ENCODE measurements around the gene AKIRIN2.
"Not testable (repeated sequence)": the region's sequence is repeated elsewhere in the genome, so short reads cannot be mapped to it uniquely, and the experiment has no call there.

The AKIRIN2 gene

GRCh38 chr6:87724983-87725811, 23.2 kb upstream of the AKIRIN2 start:
- Mint-ChIP-seq H3K27me3 (no peaks in the 10 kb centered on the region), H3K4me1 (ENCODE audit: low read depth) (peaks cover 28% of the 10 kb centered on the region), H3K4me3 (peak overlapping the region; percentile 21), H3K36me3 (ENCODE audit: low read depth) (no peaks in the 10 kb centered on the region), H3K9me3 (no peaks in the 10 kb centered on the region), H3K27ac (no peak overlapping the region)

GRCh38 chr6:87723170-87724078, 21.4 kb upstream of the AKIRIN2 start:
- no peak overlapping the region for H3K4me3 Mint-ChIP-seq
- no peaks in the 10 kb centered on the region for H3K36me3 Mint-ChIP-seq (ENCODE audit: low read depth)
- no peaks in the 10 kb centered on the region for H3K9me3 Mint-ChIP-seq
- H3K4me1 Mint-ChIP-seq (ENCODE audit: low read depth) = peaks cover 30% of the 10 kb centered on the region
- no peaks in the 10 kb centered on the region for H3K27me3 Mint-ChIP-seq
- peak overlapping the region; percentile 11 for H3K27ac Mint-ChIP-seq

- Mint-ChIP-seq H3K4me1 (ENCODE audit: low read depth) (peaks cover 32% of the 10 kb centered on the region), H3K27ac (peak overlapping the region; percentile 11), H3K4me3 (no peak overlapping the region), H3K9me3 (no peaks in the 10 kb centered on the region), H3K27me3 (no peaks in the 10 kb centered on the region), H3K36me3 (ENCODE audit: low read depth) (no peaks in the 10 kb centered on the region)
These were observed 20.6 kb upstream of the AKIRIN2 start for GRCh38 chr6:87722540-87723169.

DNA sequence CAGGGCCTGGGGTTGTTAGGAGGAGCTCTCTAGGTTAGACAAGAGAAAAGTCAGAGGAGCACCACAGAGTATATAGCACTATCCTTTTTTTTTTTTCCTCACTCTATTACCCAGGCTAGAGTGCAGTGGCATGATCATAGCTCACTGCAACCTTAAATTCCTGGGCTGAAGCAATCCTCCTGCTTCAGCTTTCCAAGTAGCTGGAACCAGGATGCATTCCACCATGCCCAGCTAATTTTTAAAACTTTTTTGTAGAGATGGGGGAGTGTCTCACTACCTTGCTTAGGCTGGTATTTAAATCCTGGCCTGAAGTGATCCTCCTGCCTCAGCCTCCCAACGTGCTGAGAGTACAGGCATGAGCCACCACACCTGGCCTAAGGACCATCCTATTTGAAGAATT, 19.3 kb upstream of the AKIRIN2 start:
- no peaks in the 10 kb centered on the region for H3K27me3 Mint-ChIP-seq
- no peaks in the 10 kb centered on the region for H3K36me3 Mint-ChIP-seq (ENCODE audit: low read depth)
- H3K4me1 Mint-ChIP-seq (ENCODE audit: low read depth) = peaks cover 32% of the 10 kb centered on the region
- no peaks in the 10 kb centered on the region for H3K9me3 Mint-ChIP-seq
- H3K27ac Mint-ChIP-seq = no peak overlapping the region
- H3K4me3 Mint-ChIP-seq = no peak overlapping the region

- no peaks in the 10 kb centered on the region for H3K36me3 Mint-ChIP-seq (ENCODE audit: low read depth)
- no peak overlapping the region for H3K4me3 Mint-ChIP-seq
- no peaks in the 10 kb centered on the region for H3K27me3 Mint-ChIP-seq
- no peaks in the 10 kb centered on the region for H3K9me3 Mint-ChIP-seq
- no peak overlapping the region for H3K27ac Mint-ChIP-seq
- H3K4me1 Mint-ChIP-seq (ENCODE audit: low read depth) = peaks cover 27% of the 10 kb centered on the region
These were observed 16.8 kb upstream of the AKIRIN2 start for GRCh38 chr6:87718662-87719433.

DNA sequence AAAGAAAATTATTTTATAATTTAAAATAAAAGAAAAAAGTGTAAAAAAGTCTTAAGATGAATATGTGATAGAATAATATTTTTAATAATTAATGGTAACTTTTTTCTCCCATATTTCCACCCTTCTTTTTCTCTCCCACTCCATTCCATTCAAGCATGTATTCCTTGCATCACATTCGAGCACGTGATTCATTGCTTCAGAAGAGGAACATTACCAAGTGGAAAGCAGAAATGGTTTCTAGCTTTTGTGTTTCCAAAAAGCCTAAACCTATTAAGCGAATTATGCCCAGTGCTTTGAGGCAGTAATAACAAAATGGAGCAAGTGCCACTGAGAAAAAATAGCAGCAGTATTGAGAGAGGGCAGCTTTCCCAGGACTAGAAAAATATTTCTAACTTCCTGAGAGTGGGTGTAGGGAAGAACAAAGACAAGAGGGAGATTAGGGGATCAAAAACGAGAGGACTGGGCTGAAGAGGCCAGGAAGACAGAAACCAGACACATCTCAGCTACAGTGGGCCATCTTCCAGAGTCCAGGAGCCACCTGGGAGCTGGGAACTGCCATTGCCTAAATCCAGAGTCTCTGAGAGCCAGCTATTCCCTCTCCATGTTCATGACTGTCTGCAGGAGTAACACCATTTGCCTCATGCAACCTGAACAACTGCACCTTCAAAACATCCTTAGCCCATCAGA, 15.0 kb upstream of the AKIRIN2 start:
- H3K27ac Mint-ChIP-seq = no peak overlapping the region

DNA sequence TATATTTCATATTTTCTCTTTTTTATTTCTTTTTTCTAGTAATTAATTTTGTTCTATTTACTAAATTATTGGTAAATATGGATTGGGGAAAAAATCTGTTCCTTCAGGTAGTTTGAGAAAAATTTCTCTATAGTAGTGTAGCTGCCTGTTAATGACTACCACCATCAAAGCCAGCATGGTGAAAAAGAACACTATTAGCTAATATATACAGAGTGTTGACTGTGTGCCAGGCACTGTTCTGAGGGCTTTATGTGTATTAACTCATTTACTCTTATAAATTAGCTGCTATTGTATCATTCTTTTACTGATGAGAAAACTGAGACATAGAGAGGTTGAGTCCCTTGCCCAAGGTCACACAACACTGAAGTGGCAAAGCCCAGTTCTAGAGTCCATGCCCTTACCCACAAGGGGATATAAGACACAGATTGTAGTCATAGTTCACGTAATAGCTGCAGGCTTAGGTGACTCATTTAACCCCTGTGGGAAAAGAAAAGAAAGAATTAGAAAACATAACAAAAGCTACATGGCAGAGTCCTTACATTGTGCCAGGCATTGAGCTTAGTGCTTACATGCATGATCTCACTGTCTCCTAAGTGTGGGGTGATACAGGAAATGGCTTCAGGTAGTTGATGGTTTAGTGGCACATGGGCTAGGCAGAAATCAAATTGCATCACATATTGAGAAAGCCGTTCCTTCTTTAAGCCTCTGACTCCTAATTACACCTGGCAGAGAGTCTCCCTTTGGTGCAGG, 12.2 kb upstream of the AKIRIN2 start:
- Mint-ChIP-seq H3K27me3 (no peaks in the 10 kb centered on the region), H3K27ac (peak overlapping the region; percentile 65), H3K4me3 (no peak overlapping the region), H3K36me3 (ENCODE audit: low read depth) (no peaks in the 10 kb centered on the region), H3K9me3 (no peaks in the 10 kb centered on the region), H3K4me1 (ENCODE audit: low read depth) (peaks cover 14% of the 10 kb centered on the region)

More for the DNA sequence above, 15.0 kb upstream of the AKIRIN2 start:
- Mint-ChIP-seq H3K4me3 (no peak overlapping the region), H3K36me3 (ENCODE audit: low read depth) (no peaks in the 10 kb centered on the region), H3K4me1 (ENCODE audit: low read depth) (peaks cover 14% of the 10 kb centered on the region), H3K9me3 (no peaks in the 10 kb centered on the region), H3K27me3 (no peaks in the 10 kb centered on the region)

- not testable (repeated sequence) for H3K4me1 Mint-ChIP-seq (ENCODE audit: low read depth); H3K9me3 Mint-ChIP-seq; H3K27me3 Mint-ChIP-seq; H3K27ac Mint-ChIP-seq; H3K36me3 Mint-ChIP-seq (ENCODE audit: low read depth); H3K4me3 Mint-ChIP-seq
These were observed 10.7 kb upstream of the AKIRIN2 start for GRCh38 chr6:87712713-87713112.

DNA sequence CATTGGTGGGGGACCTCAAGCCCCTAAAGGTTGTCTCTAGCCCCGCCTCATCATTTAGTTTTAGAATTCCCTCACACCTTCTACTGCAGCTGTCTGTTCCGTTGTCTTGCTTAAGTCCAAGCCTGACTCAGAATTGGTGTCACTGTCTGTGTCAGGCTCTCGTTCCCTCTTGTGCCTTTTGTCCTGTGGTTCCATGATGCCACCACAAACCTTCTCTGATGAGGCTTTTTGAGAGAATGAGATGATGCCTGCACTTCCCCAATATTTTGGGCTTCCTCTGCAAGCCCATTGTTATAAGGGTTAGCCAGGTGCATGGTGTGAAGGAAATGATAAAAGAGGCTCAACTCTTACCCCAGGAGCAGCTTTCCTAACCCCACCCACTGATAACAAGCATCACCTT, 8.1 kb upstream of the AKIRIN2 start:
- H3K4me3 Mint-ChIP-seq = no peak overlapping the region
- no peaks in the 10 kb centered on the region for H3K9me3 Mint-ChIP-seq
- no peak overlapping the region for H3K27ac Mint-ChIP-seq
- peaks cover 17% of the 10 kb centered on the region for H3K4me1 Mint-ChIP-seq (ENCODE audit: low read depth)
- H3K27me3 Mint-ChIP-seq = no peaks in the 10 kb centered on the region
- H3K36me3 Mint-ChIP-seq (ENCODE audit: low read depth) = no peaks in the 10 kb centered on the region

DNA sequence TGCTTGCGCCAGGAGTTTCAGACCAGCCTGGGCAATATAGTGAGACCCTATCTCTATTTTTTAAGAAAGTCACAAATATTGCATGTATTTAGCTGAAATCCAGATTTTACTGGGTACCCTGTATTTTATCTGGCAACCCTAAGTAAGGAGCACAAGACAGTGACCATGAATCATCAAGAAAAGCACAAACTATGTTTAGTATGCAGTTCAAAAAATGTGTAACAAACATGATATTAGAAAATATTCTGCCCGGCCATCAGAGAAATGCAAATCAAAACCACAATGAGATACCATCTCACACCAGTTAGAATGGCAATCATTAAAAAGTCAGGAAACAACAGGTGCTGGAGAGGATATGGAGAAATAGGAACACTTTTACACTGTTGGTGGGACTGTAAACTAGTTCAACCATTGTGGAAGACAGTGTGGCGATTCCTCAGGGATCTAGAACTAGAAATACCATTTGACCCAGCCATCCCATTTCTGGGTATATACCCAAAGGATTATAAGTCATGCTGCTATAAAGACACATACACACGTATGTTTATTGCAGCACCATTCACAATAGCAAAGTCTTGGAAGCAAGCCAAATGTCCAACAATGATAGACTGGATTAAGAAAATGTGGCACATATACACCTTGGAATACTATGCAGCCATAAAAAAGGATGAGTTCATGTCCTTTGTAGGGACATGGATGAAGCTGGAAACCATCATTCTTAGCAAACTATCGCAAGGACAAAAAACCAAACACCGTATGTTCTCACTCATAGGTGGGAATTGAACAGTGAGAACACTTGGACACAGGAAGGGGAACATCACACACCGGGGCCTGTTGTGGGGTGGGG, 6.8 kb upstream of the AKIRIN2 start:
- not testable (repeated sequence) for H3K9me3 Mint-ChIP-seq; H3K27ac Mint-ChIP-seq; H3K4me3 Mint-ChIP-seq; H3K27me3 Mint-ChIP-seq; H3K36me3 Mint-ChIP-seq (ENCODE audit: low read depth)
- peaks cover 13% of the 10 kb centered on the region for H3K4me1 Mint-ChIP-seq (ENCODE audit: low read depth)

DNA sequence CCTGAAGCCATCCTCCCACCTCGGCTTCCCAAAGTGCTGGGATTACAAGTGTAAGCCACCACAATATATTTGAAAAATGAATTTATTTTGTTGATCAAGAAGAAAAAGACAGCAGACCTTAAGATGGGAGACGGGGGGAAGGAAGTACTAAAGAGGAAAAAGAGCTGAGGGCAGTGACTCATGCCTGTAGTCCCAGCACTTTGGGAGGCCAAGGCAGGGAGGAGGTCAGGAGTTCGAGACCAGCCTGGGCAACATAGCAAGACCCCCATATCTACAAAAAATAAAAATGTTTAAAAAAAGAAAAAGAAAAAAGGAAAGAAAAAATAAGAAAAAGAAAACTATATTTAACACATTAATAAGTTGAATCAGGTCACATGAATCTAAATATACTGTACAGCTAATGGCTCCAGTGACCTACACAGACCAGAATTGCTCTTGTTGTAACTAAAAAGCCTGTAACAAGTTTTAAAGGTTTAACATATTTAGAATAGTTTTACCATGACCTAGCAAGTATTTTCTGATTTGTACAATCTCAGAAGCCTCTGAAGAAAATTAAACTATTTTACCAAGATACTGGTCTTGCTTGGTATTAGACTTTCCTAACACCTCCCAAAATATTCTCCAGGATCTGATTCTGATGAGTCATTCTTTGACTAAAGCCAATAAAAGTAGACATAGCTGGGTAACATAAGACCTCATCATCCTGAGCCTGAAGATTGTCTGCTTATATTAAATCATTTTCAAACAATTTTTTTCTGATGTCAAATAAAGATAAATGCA, 4.3 kb upstream of the AKIRIN2 start:
- Mint-ChIP-seq H3K27ac (no peak overlapping the region), H3K36me3 (ENCODE audit: low read depth) (no peaks in the 10 kb centered on the region), H3K4me1 (ENCODE audit: low read depth) (peaks cover 22% of the 10 kb centered on the region), H3K9me3 (no peaks in the 10 kb centered on the region), H3K4me3 (no peak overlapping the region), H3K27me3 (no peaks in the 10 kb centered on the region)

DNA sequence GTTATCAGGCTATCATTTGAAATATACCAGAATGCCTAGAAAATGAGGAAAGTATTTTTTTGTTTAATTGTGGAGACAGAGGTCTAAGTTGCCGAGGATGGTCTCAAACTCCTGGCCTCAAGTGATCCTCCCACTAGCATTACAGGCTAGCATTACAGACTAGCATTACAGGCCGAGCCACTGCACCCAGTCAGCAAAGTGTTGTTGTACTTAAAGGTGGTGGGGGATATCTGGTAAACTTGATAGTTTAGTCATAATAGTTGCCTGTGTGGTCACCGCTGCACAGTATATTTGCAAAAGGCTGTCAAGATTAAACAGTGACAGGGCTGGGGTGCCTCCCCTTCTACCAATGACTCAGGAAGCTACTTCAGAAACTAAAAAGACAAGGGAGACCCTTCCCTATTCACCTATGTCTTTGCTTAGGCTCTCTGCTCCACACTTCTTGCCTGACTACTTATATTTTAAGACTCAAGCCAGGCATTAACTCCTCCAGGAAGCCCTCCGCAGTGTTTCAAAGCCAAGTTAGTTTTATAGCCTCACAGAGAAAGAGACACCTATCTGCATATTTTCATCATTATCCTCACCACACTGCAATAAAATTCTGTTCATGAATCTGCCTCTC, 3.1 kb upstream of the AKIRIN2 start:
- no peak overlapping the region for H3K4me3 Mint-ChIP-seq

More for the DNA sequence above, 3.1 kb upstream of the AKIRIN2 start:
- no peaks in the 10 kb centered on the region for H3K9me3 Mint-ChIP-seq
- H3K4me1 Mint-ChIP-seq (ENCODE audit: low read depth) = peaks cover 22% of the 10 kb centered on the region
- no peaks in the 10 kb centered on the region for H3K27me3 Mint-ChIP-seq
- peaks cover 10% of the 10 kb centered on the region for H3K36me3 Mint-ChIP-seq (ENCODE audit: low read depth)
- H3K27ac Mint-ChIP-seq = peak overlapping the region; percentile 12

All from stimulated activated naive CD8-positive, alpha-beta T cell treated with anti-CD3 and anti-CD28 coated beads, Interleukin-15, Interleukin-2, amounts not matched to agents 100 ng/mL and 50 ng/mL, for 24 hours (primary cell).